HG03571 (cell line): ENCODE data around the gene KIAA1586.

Experiments used
- ATAC-seq: cut with Tn5 transposase; IDR thresholded peaks from one replicate; pipeline ENCODE4 v1.9.1; 2021; ENCODE audit not compliant: unreplicated experiment

The KIAA1586 gene

DNA sequence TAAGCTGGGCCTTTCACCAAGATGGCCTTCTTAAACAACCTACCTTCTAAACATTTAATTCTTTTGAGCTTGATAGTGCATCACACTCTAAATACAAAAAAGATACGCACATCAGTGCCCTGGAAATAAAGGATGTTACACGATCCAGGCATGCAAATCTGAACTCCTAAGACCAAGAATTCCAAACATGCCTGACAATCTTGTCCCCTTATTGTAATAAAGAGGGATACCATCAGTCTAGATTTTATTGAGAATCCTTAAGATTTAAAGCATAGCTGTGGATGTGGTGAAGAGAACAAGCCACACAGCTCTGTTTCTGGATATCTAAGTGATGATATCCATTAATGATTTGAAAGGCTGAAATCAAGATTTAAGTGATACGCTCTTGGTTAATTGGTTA lies 56.5 kb downstream of the KIAA1586 start:
- no peak for ATAC-seq

DNA sequence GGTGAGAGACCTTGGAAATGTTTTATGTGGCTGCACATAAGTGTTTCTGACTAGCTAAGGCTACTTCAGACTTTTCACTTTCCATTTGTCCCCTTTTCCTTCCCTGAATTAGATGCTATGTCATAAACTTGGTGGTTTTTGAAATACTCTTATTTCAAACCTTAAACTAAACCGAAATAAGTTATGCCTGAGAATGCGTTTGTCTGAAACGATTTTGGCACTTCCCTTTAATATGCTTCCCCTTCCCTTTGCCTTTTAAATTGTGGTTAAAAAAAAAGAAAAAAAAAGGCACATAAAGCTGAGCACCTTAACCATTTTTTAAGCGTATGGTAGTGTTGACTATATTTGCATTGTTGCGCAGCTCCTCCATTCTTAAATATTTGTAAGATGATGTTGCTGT lies 57.8 kb downstream of the KIAA1586 start:
- no peak for ATAC-seq
